Measurements from ENCODE around the gene DAB1.

Gene DAB1

DNA sequence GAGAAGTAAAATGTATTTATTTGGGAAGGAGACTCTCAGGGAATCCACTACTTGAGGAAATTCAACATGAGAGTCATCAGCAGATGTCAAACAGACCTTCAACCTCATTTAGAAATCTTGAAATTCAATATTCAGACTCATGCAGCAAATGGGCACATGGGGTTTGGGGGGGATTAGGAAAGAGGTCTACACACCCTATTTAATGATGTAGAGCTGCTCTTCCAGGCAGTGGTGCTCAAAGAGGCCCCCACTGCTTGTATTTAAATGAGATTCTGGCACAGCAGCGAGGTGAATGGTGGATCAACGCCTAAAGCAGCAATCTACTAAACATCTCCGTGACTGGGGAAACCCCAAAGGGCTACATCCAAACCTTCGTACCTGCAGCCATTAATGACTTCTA lies 244.9 kb downstream of the DAB1 start:
- Histone ChIP-seq H3K9ac (ENCODE audit: low read length) (no peak overlapping the region), H3K36me3 (ENCODE audit: low read length) (no peaks in the 10 kb centered on the region), H3K79me2 (ENCODE audit: insufficient read depth, low read length) (no peaks in the 10 kb centered on the region), H3K9me3 (ENCODE audit: insufficient read depth, low read length) (no peaks in the 10 kb centered on the region), H3K9me2 (replicated peaks; ENCODE audit: insufficient read depth, low read length) (no peaks in the 10 kb centered on the region; the same call in 1 of the 2 replicates), H2AFZ (ENCODE audit: low read depth, low read length, severe bottlenecking) (no peak overlapping the region), H3K4me2 (ENCODE audit: low read depth, low read length, poor library complexity, severe bottlenecking) (no peak overlapping the region), H3K27ac (ENCODE audit: low read depth, low read length) (no peak overlapping the region), H3F3A (ENCODE audit: insufficient read depth) (no peaks in the 10 kb centered on the region), H3K4me3 (ENCODE audit: insufficient read depth, low read length, poor library complexity, severe bottlenecking) (no peak overlapping the region), H4K20me1 (ENCODE audit: low read depth, low read length) (no peaks in the 10 kb centered on the region), H3K27me3 (ENCODE audit: low read length) (no peaks in the 10 kb centered on the region)
- TF ChIP-seq EZH2phosphoT487 (conservative IDR thresholded peaks at IDR 0.05; ENCODE audit: low read length): no peak
- no peak for TF ChIP-seq CTCF (IDR thresholded peaks at IDR 0.05; ENCODE audit: insufficient read depth, low read length, poor library complexity, severe bottlenecking)

- Histone ChIP-seq H4K20me1 (ENCODE audit: low read depth, low read length) (no peaks in the 10 kb centered on the region), H3F3A (ENCODE audit: insufficient read depth) (no peaks in the 10 kb centered on the region), H3K27me3 (ENCODE audit: low read length) (no peaks in the 10 kb centered on the region), H3K79me2 (ENCODE audit: insufficient read depth, low read length) (no peaks in the 10 kb centered on the region), H3K9me2 (replicated peaks; ENCODE audit: insufficient read depth, low read length) (no peaks in the 10 kb centered on the region), H3K36me3 (ENCODE audit: low read length) (no peaks in the 10 kb centered on the region), H3K4me2 (ENCODE audit: low read depth, low read length, poor library complexity, severe bottlenecking) (no peak overlapping the region), H3K27ac (ENCODE audit: low read depth, low read length) (no peak overlapping the region), H3K9me3 (ENCODE audit: insufficient read depth, low read length) (no peaks in the 10 kb centered on the region), H3K4me3 (ENCODE audit: insufficient read depth, low read length, poor library complexity, severe bottlenecking) (no peak overlapping the region), H2AFZ (ENCODE audit: low read depth, low read length, severe bottlenecking) (no peak overlapping the region), H3K9ac (ENCODE audit: low read length) (no peak overlapping the region)
- no peak for TF ChIP-seq CTCF (IDR thresholded peaks at IDR 0.05; ENCODE audit: insufficient read depth, low read length, poor library complexity, severe bottlenecking)
- no peak for TF ChIP-seq EZH2phosphoT487 (conservative IDR thresholded peaks at IDR 0.05; ENCODE audit: low read length)
These were observed 248.4 kb downstream of the DAB1 start for GRCh38 chr1:57175506-57175905.

GRCh38 chr1:57172040-57172439 lies 251.8 kb downstream of the DAB1 start:
- H4K20me1 ChIP-seq (ENCODE audit: low read depth, low read length): no peaks in the 10 kb centered on the region
- H3K36me3 ChIP-seq (ENCODE audit: low read length): no peaks in the 10 kb centered on the region
- no peaks in the 10 kb centered on the region for H3K9me3 ChIP-seq (ENCODE audit: insufficient read depth, low read length)
- TF ChIP-seq EZH2phosphoT487 (conservative IDR thresholded peaks at IDR 0.05; ENCODE audit: low read length): no peak
- no peak for TF ChIP-seq CTCF (IDR thresholded peaks at IDR 0.05; ENCODE audit: insufficient read depth, low read length, poor library complexity, severe bottlenecking)
- no peak overlapping the region for H3K9ac ChIP-seq (ENCODE audit: low read length)
- H2AFZ ChIP-seq (ENCODE audit: low read depth, low read length, severe bottlenecking): no peak overlapping the region
- H3K27me3 ChIP-seq (ENCODE audit: low read length): no peaks in the 10 kb centered on the region
- H3F3A ChIP-seq (ENCODE audit: insufficient read depth): no peaks in the 10 kb centered on the region
- H3K79me2 ChIP-seq (ENCODE audit: insufficient read depth, low read length): no peaks in the 10 kb centered on the region
- no peak overlapping the region for H3K27ac ChIP-seq (ENCODE audit: low read depth, low read length)
- no peak overlapping the region for H3K4me3 ChIP-seq (ENCODE audit: insufficient read depth, low read length, poor library complexity, severe bottlenecking)
- H3K4me2 ChIP-seq (ENCODE audit: low read depth, low read length, poor library complexity, severe bottlenecking): no peak overlapping the region
- H3K9me2 ChIP-seq (replicated peaks; ENCODE audit: insufficient read depth, low read length): no peaks in the 10 kb centered on the region
